Epidermal melanocyte (primary cell): Measurements from ENCODE around the gene MYO9A.

Experiments
- DNase-seq: peaks from one replicate; pipeline ENCODE4 v3.0.0; 2011; ENCODE audit warnings: low spot score; ENCODE audit not compliant: insufficient read length

The MYO9A gene

GRCh38 chr15:71811752-71812735, 305.9 kb downstream of the MYO9A start:
- DNase-seq = no peak

GRCh38 chr15:71811036-71811736, 306.8 kb downstream of the MYO9A start:
- DNase-seq = no peak

GRCh38 chr15:71810256-71811035, 307.5 kb downstream of the MYO9A start, which contains the start of gene NR2E3:
TSS of gene NR2E3 (plus strand) at chr15:71810554. CDS start at chr15:71810744, 190 bp downstream.
- no peak for DNase-seq

- no peak for DNase-seq
Measured at GRCh38 chr15:71809346-71809745, 308.6 kb downstream of the MYO9A start.

GRCh38 chr15:71808311-71809020, 309.5 kb downstream of the MYO9A start:
- DNase-seq = no peak

- DNase-seq = no peak
Measured at GRCh38 chr15:71807691-71808091, 310.3 kb downstream of the MYO9A start.

GRCh38 chr15:71807125-71807629, 310.8 kb downstream of the MYO9A start:
- no peak for DNase-seq

GRCh38 chr15:71806452-71806931, 311.5 kb downstream of the MYO9A start:
- DNase-seq = no peak

- DNase-seq = peak; percentile 34
Measured at GRCh38 chr15:71804695-71805470, 313.1 kb downstream of the MYO9A start.

- DNase-seq = no peak
Measured at GRCh38 chr15:71804226-71804625, 313.7 kb downstream of the MYO9A start.

- DNase-seq = no peak
Measured at GRCh38 chr15:71802770-71803169, 315.2 kb downstream of the MYO9A start.

- no peak for DNase-seq
Measured at GRCh38 chr15:71801935-71802655, 315.9 kb downstream of the MYO9A start.

GRCh38 chr15:71800835-71801745, 316.9 kb downstream of the MYO9A start:
- peak; percentile 78 for DNase-seq

GRCh38 chr15:71800190-71800589, 317.8 kb downstream of the MYO9A start:
- no peak for DNase-seq

- no peak for DNase-seq
Measured at GRCh38 chr15:71798641-71799040, 319.3 kb downstream of the MYO9A start.

- peak; percentile 47 for DNase-seq
Measured at GRCh38 chr15:71792521-71792920, 325.4 kb downstream of the MYO9A start.

- no peak for DNase-seq
Measured at GRCh38 chr15:71791975-71792374, 326.0 kb downstream of the MYO9A start.

- DNase-seq = no peak
Measured at GRCh38 chr15:71790081-71790480, 327.9 kb downstream of the MYO9A start.
